D721Med (cell line): ENCODE measurements around the gene ZNF19.
A peak's percentile ranks its signal among the peaks of the same experiment; 100 is the strongest.

Experiments used
- DNase-seq: peaks from one replicate; pipeline ENCODE4 v3.0.0; 2011; ENCODE audit warnings: low spot score; ENCODE audit not compliant: insufficient read length
- FAIRE-seq: peaks from 2 replicates; lab custom pipeline; 2011; peaks lifted over from hg19 to GRCh38; lab: Jason Lieb, UNC
- TF ChIP-seq, protein P1 (sequence below): IDR thresholded peaks from 2 replicates; pipeline ENCODE4 v1.5.1; 2012; ENCODE audit warnings: mild to moderate bottlenecking, control low read depth; ENCODE audit not compliant: insufficient read depth; ENCODE audit errors: missing control alignments

Gene ZNF19

DNA sequence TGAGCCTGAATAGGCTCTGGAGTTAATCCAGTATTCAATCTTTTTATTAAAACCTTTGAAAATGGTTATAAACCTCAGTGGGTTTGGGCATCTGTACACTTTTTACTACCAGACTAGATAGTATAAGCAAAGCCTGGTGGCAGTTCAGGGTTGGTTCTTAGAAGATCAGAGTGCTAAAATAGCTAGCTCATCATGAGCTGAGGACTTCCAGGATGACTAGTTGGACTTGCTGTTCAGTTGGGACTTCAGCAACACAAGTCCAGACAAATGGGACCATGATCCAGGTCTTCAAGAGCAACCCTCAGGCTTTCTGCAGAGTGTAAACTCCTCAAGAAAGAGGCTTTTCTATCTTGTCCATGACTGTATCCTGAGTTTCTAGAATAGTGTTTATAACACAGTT lies 1.2 kb upstream of the ZNF19 start:
- no peak for DNase-seq
- FAIRE-seq, result no peak
- TF ChIP-seq, protein P1, sequence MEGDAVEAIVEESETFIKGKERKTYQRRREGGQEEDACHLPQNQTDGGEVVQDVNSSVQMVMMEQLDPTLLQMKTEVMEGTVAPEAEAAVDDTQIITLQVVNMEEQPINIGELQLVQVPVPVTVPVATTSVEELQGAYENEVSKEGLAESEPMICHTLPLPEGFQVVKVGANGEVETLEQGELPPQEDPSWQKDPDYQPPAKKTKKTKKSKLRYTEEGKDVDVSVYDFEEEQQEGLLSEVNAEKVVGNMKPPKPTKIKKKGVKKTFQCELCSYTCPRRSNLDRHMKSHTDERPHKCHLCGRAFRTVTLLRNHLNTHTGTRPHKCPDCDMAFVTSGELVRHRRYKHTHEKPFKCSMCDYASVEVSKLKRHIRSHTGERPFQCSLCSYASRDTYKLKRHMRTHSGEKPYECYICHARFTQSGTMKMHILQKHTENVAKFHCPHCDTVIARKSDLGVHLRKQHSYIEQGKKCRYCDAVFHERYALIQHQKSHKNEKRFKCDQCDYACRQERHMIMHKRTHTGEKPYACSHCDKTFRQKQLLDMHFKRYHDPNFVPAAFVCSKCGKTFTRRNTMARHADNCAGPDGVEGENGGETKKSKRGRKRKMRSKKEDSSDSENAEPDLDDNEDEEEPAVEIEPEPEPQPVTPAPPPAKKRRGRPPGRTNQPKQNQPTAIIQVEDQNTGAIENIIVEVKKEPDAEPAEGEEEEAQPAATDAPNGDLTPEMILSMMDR, result no peak

DNA sequence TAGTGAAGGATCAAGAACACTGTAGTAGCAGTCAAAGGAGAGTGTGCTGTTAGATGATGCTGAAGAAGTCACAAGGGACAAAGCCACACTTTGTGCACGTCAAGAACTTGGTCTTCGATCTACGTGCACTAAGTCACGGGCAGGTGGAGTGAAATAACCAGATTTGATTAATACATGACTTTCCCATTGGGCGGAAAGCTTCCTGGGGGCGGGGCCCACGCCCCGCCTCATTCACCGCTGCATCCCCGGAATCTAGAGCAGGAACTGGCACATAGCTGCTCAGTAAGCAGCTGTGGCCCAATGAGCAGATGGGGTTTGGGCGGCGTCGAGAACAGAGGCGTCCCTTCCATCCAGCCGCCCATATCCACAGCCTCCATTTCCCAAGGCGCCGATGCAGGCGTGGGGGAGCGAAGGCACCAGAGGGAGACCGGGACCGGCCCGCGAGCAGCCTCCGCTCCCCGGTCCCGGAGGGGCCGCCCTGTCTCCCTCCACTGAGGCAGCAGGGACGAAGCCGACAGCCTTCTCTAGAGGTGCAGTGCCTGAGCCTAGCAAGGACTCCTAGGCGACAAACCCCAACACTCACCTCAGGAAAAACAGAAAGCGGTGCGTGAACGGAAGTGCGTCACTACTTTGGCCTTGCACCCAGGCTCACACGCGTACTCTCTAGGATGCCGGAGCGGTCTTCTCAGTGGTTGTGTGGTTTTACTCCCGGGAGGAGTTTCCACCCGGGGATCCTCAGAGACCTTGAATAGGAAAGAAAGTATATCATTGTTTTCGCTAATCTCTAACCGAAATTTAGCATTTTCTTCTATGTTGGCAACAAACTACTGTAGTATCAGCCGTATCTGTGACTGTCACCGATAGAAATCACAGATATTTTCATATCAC lies 4.9 kb downstream of the ZNF19 start:
- DNase-seq (no peak), FAIRE-seq (no peak)
- TF ChIP-seq, protein P1, result no peak

DNA sequence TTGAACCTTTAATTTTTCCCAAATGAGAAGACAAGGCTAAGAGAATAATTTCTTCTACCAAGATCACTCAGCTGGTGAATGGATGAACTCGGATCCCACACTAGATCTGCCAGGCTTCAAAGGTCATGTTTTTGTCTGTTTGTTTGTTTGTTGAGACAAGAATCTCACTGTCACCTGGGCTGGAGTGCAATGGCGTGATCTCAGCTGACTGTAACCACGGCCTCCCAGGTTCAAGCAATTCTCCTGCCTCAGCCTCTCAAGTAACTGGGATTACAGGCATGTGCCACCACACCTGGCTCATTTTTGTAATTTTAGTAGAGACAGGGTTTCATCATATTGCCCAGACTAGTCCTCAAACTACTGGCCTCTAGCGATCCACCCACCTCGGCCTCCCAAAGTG lies 6.6 kb downstream of the ZNF19 start:
- DNase-seq (no peak), FAIRE-seq (no peak)
- TF ChIP-seq, protein P1, result no peak

DNA sequence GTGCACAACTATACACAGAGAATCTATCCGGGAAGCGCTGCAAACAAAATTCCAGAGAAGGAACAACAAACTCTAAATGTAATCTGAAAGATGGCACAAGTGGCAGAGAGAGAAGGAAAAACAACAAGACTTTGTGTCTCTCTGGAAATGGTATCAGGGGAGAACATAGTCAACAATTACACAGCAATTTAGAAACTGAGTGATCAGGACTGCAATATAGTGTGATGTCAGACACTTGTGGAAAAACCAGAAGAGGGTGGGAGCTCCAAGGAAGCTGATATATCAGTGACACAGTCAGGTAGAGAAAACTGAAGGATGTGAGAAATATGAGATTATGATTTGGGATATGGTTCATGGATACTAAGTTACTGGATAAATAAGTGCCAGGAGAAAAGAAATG lies 8.2 kb downstream of the ZNF19 start:
- TF ChIP-seq, protein P1, result no peak
- FAIRE-seq (no peak), DNase-seq (no peak)

DNA sequence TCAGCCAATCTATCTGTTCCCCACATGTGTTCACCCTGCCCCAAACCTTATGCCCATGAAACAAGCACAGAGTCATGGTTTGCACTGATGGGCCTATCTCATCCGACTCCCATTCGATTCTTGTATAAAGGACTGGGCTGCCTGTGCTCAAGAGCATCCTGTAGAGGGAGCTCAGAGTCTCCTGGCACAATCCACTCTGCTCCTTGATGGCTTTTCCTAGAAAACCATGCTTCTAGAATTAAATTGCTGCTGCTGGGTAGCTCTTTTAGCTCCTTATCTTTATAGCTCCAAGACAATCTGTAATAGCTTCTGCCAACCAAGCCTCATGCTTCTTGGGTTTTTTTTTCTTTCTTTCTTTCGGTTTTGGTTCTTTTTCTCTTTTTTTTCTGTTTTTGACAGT lies 9.7 kb downstream of the ZNF19 start:
- DNase-seq, result no peak

DNA sequence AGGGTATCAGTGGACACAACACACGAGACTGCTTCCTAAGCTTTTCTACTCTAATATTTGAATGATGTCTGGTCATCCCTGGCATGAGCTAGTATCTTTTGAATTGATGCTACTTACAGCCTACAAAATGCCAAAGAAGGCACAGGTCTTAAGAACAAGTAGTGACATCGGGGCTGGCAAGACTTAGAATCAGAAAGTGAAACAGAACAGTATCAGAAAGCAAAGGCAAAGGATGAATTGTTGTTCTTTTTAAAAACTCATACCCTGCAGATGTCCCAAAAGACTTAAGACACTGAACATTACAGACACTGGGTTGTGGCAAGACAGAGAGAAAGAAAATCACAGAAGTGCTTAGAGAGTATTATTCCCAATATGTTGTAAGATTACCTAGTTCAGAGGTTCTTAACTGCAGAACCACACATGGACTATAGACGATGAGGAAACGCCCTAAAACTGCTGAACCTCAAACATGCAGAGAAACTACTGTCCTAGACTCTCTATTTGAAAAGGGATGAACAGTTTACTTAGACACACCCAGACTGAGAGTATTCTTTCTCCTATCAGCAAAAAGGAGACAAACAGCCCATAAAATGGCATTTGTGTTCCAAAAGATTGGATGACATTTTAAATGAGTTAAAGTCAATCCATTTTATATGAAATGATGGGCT lies 12.5 kb downstream of the ZNF19 start:
- DNase-seq (no peak), FAIRE-seq (no peak)
- TF ChIP-seq, protein P1, result no peak

More for the DNA sequence above, 9.7 kb downstream of the ZNF19 start:
- TF ChIP-seq, protein P1, result peak; percentile 57
- FAIRE-seq, result no peak

DNA sequence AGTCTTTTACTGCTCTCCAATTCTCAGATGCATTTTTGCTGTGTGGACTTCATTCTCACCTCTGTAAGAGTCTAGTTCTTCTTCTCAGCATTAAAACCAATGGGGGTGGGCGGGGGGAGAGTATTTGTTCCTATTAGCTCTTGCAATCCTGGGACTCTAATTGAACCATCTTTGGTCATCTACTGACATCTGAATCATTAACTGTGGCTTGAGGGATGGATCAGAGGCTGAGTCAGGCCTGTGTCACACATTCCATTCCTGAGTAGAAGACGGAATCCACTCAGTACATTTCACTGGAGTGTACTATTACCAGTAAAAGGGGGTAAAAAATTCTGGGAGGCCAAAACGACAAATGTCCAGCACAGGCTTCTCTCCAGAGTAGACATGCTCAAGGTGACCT lies 14.3 kb downstream of the ZNF19 start:
- FAIRE-seq (no peak), DNase-seq (no peak)
- TF ChIP-seq, protein P1, result no peak
